HFFc6 (cell line): ENCODE measurements around the gene CYP26B1. TPM values are rescaled to one million over a fixed set of nuclear protein-coding genes. Genes with fewer than 3 reads are reported as not detected.

Source experiments
- DNase-seq: peaks from one replicate; pipeline ENCODE4 v3.0.0-alpha.2; 2018
- H3K27ac Mint-ChIP-seq: 2 replicates; pipeline ENCODE4 v1.8.0; 2020; ENCODE audit warnings: mild to moderate bottlenecking, mixed read lengths
- H3K27me3 Mint-ChIP-seq: 2 replicates; pipeline ENCODE4 v1.8.0; 2021; ENCODE audit warnings: mild to moderate bottlenecking, moderate library complexity, mixed read lengths; ENCODE audit not compliant: insufficient read depth
- H3K36me3 Mint-ChIP-seq: 2 replicates; pipeline ENCODE4 v1.8.0; 2021; ENCODE audit warnings: low read depth, mixed read lengths
- H3K4me1 Mint-ChIP-seq: 2 replicates; pipeline ENCODE4 v1.8.0; 2020; ENCODE audit warnings: low read depth, mixed read lengths
- H3K4me3 Mint-ChIP-seq: 2 replicates; pipeline ENCODE4 v1.8.0; 2020; ENCODE audit warnings: mild to moderate bottlenecking, moderate library complexity, mixed read lengths
- H3K9me3 Mint-ChIP-seq: 2 replicates; pipeline ENCODE4 v1.8.0; 2020; ENCODE audit warnings: mild to moderate bottlenecking, mixed read lengths
- CTCF ChIP-seq: fragments of 200-600 bp; sonication (generic); IDR thresholded peaks from 2 replicates; pipeline ENCODE4 v1.5.0; 2021; ENCODE audit warnings: antibody characterized with exemption, mild to moderate bottlenecking
- total RNA-seq, 6 experiments: library from RNA; stranded (reverse); fragmentation: NEBNext Ultra II Directional; extraction: Animal tissue kit (Norgen Biotek cat#: 25700); gene quantifications; 2 replicates in 1 of 6; 3 replicates in 5 of 6; pipeline ENCODE4 v1.2.3, GENCODE V29; 2021

The CYP26B1 gene
- total RNA-seq, 6 experiments from 2014 or later, result 0.05 to 0.66 (median 0.14) TPM; not detected in 1

GRCh38 chr2:72128059-72128842, 19.4 kb downstream of the CYP26B1 start:
- TF ChIP-seq CTCF, result no peak
- no peak overlapping the region for H3K27ac Mint-ChIP-seq
- no peak overlapping the region for H3K4me3 Mint-ChIP-seq
- peaks cover 9% of the 10 kb centered on the region for H3K4me1 Mint-ChIP-seq
- no peaks in the 10 kb centered on the region for H3K9me3 Mint-ChIP-seq
- H3K36me3 Mint-ChIP-seq, result no peaks in the 10 kb centered on the region
- DNase-seq, result no peak
- H3K27me3 Mint-ChIP-seq, result peaks cover 12% of the 10 kb centered on the region

DNA sequence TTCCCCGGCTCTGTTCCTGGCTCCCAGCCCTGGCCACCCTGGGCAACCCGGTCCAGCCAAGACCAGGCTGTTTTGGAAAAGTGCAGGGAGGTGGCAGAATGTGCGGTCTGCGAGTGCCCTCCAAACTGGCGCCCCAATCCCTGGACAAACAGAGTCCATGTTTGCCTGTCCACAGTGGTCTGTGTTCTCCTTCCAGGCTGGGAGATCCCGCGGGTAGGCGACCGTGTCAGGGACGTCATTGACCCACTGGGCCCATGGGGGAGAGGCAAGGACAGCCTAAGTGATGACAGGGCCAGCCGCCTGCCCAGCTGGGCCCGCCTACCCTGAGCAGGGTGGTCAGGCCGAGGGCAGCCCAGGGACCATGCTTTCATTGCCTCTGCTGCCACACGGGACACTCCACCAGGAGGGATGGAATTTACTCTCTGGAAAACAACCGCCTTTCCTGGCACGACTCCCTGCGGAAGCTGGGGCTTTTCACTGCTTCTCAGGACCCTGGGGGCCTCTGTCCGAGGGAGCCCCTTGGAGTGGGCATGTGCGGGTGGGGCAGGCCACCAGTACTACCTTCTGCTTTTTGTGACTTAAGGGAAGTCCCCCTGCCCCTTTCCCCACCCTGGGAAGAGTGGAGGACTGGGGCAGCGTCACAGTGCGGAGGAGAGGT, 20.1 kb downstream of the CYP26B1 start:
- Mint-ChIP-seq H3K9me3 (no peaks in the 10 kb centered on the region), H3K4me3 (no peak overlapping the region), H3K27me3 (peaks cover 19% of the 10 kb centered on the region), H3K27ac (no peak overlapping the region), H3K36me3 (no peaks in the 10 kb centered on the region), H3K4me1 (peaks cover 9% of the 10 kb centered on the region)
- no peak for TF ChIP-seq CTCF
- DNase-seq, result no peak

DNA sequence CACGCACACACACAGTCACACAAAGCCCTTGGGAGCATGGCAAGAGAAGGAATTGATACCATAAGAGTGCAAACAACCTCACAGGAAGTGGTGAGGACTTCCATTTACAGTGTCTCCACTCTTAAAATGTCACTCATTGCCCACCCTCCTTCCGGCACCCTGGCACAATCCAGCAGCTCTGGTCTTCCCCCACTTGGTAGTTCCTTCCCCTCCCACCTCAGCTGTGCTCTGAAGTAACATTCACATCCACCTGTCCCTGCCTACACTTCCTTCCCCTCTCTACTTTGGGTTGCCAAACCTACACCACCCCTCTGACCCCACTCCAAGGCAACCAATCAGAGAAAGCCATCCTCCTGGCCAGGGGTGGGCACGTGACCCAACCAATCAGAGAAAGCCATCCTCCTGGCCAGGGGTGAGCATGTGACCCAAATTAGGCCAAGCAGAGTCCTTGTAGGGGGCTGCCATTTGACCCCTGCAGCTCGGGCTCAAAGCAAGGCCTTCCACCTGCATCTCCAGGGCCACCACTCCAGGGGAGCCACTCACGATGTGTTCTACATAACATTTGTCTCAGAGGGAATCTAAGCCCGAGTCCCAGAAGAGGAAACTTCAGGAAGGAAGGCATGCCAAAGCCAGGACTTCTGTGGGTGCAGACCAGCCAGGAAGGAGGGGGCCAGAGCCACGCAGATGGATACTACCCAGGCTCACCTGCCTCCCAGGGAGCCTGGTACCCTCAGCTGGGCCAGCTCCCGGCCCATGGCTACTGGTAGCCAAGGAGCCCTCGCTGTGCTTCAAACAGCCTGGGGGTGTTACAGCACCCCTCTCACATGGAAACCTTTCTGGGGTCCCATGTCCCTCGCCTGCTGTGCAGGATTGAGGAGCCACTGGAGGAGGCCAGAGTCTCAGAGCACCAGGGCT, 21.2 kb downstream of the CYP26B1 start:
- no peak for TF ChIP-seq CTCF
- Mint-ChIP-seq H3K4me1 (peaks cover 9% of the 10 kb centered on the region), H3K9me3 (no peaks in the 10 kb centered on the region), H3K4me3 (no peak overlapping the region), H3K27me3 (peaks cover 24% of the 10 kb centered on the region), H3K36me3 (no peaks in the 10 kb centered on the region), H3K27ac (no peak overlapping the region)
- DNase-seq, result no peak

GRCh38 chr2:72124376-72124775, 23.3 kb downstream of the CYP26B1 start:
- peaks cover 9% of the 10 kb centered on the region for H3K4me1 Mint-ChIP-seq
- no peaks in the 10 kb centered on the region for H3K9me3 Mint-ChIP-seq
- peaks cover 27% of the 10 kb centered on the region for H3K27me3 Mint-ChIP-seq
- no peak for DNase-seq
- TF ChIP-seq CTCF, result no peak
- H3K36me3 Mint-ChIP-seq, result no peaks in the 10 kb centered on the region
- no peak overlapping the region for H3K4me3 Mint-ChIP-seq
- no peak overlapping the region for H3K27ac Mint-ChIP-seq

- Mint-ChIP-seq H3K27ac (no peak overlapping the region), H3K9me3 (no peaks in the 10 kb centered on the region), H3K27me3 (peaks cover 30% of the 10 kb centered on the region; the same call in 1 of the 2 replicates), H3K4me1 (peaks cover 14% of the 10 kb centered on the region), H3K4me3 (no peak overlapping the region), H3K36me3 (no peaks in the 10 kb centered on the region)
- TF ChIP-seq CTCF, result no peak
- DNase-seq, result no peak
These were observed 26.5 kb downstream of the CYP26B1 start for GRCh38 chr2:72121153-72121552.
